IPS DF 19.7 (cell line): Measurements from ENCODE around the gene HK2.
"Not testable (repeated sequence)": the region's sequence is repeated elsewhere in the genome, so short reads cannot be mapped to it uniquely, and the experiment has no call there.

Source experiments
- DNase-seq: peaks from one replicate; pipeline ENCODE4 v3.0.0-alpha.2; 2013; ENCODE audit warnings: low read depth, low spot score

The HK2 gene

GRCh38 chr2:74877376-74877775, 43.4 kb downstream of the HK2 start:
- DNase-seq: no peak

- DNase-seq: no peak
These were observed 44.0 kb downstream of the HK2 start for GRCh38 chr2:74877781-74878433.

- DNase-seq: no peak
These were observed 44.6 kb downstream of the HK2 start for GRCh38 chr2:74878551-74878950.

- DNase-seq: no peak
These were observed 46.3 kb downstream of the HK2 start for GRCh38 chr2:74880054-74880728.

GRCh38 chr2:74881176-74881575, 47.2 kb downstream of the HK2 start:
- no peak for DNase-seq

DNA sequence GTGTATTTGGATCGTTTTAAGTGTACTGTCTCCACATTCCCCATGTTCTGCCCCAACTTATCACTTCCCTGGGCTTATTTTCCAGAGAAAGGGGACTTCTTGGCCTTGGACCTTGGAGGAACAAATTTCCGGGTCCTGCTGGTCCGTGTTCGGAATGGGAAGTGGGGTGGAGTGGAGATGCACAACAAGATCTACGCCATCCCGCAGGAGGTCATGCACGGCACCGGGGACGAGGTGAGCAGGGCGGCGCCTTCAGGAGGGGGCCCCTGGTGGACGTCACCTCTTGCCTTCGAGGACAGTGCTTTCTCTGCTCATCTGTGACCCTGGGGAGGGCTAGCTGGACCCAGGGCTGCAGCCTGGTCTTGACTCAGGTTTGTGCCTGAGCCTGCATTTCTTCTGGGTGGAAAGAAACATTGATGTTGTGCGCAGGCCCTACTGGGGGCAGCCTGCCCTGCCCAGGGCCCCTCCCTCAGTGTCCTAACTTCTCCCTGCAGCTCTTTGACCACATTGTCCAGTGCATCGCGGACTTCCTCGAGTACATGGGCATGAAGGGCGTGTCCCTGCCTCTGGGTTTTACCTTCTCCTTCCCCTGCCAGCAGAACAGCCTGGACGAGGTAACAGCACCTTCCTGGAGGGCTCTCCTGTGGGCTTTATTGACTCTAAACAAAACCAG, 47.8 kb downstream of the HK2 start:
- DNase-seq: no peak

DNA sequence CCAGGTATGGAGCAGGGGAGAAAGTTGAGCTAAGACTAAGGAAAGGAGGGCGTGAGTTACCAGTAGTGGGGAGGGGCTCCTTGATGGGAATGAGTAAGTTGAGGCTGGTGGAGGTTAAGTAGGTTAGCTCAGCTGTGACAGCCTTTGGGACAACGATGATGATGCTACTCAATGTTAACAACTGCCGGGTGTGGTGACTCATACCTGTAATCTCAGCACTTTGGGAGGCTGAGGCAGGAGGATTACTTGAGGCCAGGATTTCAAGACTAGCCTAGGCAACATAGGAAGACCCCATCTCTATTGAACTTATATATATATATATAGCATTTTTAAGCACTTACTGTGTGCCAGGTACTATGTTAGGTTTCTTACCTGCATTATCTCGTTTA, 48.4 kb downstream of the HK2 start:
- DNase-seq: no peak

- no peak for DNase-seq
These were observed 49.1 kb downstream of the HK2 start for GRCh38 chr2:74883011-74883410.

GRCh38 chr2:74884118-74884762, 50.3 kb downstream of the HK2 start:
- DNase-seq: no peak

DNA sequence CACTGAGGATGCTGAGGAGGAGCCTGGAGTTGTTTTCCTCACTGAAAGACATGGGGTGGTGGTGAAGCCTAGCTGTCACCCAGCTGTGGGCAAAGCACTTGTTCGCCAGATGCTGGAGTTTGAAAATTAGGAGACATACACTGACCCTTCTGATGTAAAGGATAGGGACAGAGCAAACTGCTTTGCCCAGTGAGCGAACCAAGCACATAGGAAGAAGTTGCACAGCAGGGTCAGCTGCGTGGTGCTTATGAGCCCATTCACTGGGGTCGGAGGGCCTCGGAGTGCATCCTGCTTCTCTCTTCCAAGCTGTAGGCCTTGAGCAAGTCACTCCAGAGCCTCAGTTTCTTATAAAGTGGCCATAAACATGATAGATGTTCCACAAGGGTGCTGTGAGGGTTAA, 50.9 kb downstream of the HK2 start:
- DNase-seq: no peak

GRCh38 chr2:74886251-74886650, 52.3 kb downstream of the HK2 start:
- DNase-seq: no peak

GRCh38 chr2:74886811-74887210, 52.9 kb downstream of the HK2 start:
- DNase-seq: no peak

- DNase-seq: no peak
These were observed 53.6 kb downstream of the HK2 start for GRCh38 chr2:74887445-74887951.

DNA sequence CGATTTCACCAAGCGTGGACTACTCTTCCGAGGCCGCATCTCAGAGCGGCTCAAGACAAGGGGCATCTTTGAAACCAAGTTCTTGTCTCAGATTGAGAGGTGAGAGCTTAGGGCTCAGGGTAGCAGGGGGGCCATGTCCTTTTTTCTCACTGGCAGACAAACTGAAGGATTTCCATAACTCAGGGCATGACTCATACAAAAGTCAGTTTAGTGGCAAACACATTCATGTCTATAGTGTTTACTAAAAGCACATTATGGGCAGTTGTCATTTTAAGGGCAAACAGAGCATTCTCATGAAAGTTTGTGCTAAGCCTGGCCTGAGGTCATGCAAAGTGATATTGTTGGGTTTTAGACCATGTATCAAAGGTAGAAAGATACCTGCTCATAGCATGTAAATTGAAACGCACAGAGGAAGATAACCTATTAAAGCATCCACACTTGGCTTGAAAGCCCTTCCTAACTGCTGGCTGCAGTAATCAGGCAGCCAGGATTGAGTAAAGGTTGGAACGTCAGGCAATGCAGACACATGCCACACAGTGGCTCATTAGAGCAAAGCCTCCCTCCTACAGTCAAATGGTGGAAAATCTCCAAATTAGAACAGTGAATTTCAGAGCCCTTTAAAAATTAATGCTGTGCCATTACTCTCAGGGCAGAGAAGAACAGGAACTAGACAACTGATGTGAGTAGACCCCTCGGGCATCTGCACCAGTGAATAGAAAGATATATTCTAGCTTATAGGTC, 54.2 kb downstream of the HK2 start:
- no peak for DNase-seq

GRCh38 chr2:74889159-74889558, 55.2 kb downstream of the HK2 start:
- no peak for DNase-seq

DNA sequence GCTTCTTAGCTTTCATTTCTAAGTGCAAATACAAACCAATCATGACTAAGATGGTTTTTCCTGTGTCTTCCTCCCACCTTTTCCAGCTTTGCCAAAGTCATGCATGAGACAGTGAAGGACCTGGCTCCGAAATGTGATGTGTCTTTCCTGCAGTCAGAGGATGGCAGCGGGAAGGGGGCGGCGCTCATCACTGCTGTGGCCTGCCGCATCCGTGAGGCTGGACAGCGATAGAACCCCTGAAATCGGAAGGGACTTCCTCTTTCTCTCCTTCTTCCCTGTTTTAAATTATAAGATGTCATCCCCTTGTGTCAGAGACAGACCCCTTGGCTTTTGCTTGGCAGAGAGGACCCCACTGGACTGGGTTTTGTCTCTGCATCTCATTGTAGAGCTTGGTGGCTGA, 56.8 kb downstream of the HK2 start:
- DNase-seq: no peak

GRCh38 chr2:74891136-74891764, 57.3 kb downstream of the HK2 start:
- no peak for DNase-seq

DNA sequence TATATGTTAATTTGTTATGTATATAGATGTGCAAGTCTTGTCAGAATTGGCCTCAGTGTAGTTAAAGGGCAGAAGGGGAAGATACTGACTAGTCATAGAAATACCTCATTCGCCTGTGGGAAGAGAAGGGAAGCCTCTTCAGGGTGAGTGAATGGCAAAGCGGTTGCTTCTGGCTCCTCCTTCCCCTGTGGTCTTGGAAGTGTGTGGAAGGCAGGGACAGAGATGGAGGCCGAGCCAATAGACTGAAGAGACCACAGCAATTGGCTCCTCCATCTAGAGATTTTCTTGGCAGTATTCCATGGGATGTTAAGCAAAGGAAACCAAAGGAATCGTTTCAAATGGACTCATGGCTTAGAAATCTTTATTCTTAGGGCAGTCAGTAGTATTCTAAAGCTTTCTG, 57.9 kb downstream of the HK2 start:
- DNase-seq: not testable (repeated sequence)

GRCh38 chr2:74892609-74893008, 58.7 kb downstream of the HK2 start:
- no peak for DNase-seq

DNA sequence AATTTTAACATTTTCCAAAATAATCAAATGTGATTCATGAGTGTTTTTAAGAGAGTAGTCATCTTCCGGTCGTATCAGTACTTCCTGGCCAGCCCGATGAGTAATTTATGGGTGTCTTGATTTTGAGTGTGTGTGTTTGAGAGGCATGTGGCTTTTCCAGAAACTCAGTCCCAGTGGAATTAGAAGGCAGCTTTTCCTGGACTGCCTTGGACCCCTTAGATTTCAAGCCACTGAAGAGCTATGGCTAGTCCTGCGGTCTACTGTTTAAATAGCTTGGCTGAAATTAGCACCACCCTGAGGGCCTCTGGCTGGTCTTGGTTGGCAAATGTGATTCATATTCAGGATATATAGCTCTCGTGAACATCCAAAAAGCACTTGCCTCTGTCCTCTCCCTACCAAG, 59.4 kb downstream of the HK2 start:
- no peak for DNase-seq

GRCh38 chr2:74894272-74894981, 60.5 kb downstream of the HK2 start:
- no peak for DNase-seq
